ENCODE data around the gene SLC6A1. TPM values are rescaled to one million over a fixed set of nuclear protein-coding genes. Genes with fewer than 3 reads are reported as not detected.

The SLC6A1 gene
- under 0.01 TPM in 1 of 2 replicates, not detected in the other for total RNA-seq

DNA sequence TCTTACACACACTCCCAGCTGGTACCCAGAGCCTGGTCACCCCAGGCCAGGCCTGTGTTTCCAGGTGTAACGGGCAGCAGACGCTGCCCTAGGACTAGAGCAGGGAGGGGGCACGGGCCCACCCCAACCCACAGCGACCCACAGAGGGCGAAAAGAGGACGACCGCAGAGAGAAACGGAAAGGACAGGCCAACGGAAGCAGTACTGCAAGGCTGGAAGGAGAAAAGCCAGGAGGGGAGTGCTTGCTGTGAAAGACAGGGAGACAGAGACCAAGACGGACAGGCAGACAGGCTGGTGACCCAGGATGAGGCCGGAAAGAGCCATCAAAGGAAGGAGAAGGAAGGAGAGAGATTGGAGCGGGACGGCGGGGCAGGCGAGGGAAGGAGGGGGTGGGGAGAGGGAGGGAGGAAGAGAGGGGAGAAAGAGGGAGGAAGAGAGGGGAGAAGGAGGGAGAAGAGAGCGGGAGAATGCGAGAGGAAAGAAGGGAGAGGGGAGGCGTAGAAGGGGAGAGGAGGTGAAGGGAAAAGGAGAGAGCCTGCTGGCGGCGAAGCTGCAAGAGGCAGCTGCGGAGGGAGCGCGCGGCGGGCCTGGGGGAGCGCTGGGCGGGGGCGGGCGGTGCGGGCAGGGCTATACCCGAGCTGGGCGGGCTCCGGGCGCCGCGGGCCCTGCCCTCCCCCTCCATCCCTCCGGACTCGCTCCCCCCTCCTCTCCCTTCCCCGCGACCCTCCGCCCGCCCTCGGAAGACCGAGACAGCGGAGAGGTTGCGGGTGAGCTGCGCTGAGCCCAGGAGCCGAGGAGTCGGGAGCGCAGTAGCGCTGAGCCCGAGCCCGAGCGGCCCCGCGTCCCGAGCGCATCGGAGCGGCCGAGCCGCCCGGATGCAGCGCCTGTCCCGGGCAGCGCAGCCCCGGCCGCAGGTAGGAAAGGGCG, at the start of gene SLC6A1:
SLC6A1 (plus strand) TSS at position 732 of the 926 bp plus-strand sequence. CDS start 24,464 bp downstream, outside the sequence.
- DNase-seq (ENCODE audit: low read depth in 2 of 2), result no peak

DNA sequence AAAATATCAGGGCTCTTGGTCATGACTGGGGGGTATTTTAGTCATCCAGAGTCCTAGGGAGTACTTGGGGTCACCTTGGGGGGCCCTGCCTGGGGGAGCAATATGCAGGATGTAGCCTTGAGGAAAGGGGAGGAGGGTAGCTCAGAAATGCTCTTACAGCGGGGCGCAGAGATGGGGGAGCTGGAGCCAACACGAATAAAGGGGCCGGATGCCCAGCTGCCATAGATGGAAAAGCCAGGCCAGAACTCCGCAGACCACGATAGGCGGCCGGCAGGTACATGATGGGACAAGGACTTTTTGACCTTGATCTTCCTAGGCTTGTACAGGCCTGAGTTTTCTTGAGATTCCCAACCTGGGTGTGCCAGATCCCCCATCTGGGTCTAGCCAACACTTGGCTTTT, 47.7 kb upstream of the SLC6A1 start:
- DNase-seq (ENCODE audit: low read depth in 2 of 2), result no peak

DNA sequence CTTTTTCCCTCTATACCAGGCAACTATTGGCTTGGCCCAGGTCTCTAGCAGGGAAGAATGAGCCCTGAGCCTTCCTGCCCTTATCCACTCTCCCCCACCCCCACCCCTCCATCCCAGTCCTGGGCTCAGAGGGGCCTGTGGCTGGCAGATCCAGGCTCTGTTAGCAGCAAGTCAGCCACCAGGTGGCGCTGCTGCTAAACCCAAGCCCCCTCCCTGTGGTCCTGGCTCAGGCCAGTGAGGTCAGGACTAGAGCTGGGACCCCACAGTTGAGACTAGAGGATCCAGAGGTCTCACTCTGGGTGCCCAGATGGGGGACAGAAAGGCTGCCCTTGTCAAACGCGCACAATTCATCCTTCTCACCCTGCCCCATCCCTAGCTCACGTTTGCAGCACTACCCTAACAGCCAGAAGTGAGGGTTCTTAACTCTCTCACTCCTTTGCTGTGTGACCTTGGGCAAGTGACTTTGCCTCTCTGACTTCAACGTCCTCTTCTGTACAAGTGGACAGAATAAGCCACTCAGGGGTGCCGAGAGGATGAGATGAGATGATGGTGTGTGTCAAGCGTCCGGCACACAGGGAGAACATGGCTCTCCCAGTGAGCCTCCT, 46.8 kb upstream of the SLC6A1 start:
- peak; percentile 55 to 72 for DNase-seq (ENCODE audit: low read depth in 2 of 2)

DNA sequence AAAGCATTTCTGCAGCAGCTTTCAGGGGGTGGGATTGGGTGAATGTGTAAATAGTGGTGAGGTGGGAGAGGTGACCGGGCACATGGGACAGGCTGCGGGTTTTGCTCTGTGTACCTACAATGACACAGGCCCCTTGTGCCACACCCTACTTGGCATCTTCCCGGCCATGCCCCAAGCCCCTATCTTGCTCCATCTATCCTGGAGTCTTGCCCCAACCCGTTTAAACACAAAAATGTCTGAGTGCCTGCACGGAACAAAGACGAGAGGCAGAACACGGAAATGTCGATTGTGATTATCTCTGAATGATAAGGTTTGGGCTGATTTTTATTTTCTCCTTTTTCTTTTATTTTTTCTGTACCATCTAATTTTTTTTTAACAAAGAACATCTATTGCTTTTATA, 46.0 kb upstream of the SLC6A1 start:
- DNase-seq (ENCODE audit: low read depth in 2 of 2), result no peak

DNA sequence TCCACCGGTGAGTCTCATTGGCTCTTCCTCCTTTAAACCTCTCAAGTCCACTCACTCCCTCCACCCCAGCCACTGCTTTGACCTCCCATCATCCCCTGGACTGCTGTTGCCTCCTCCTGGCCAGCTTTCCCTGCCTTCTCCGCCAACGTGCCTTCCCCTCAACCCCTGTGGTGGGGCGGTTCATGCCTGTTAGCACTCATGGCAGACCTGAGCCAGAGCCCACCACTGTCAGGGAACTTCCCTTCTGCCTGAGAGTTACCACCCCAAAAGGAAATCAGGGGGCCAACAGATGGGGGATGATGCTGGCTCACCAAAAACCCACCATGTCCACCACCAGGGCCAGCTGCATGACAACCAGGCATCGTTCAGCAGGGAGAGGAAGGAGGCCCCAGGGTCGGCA, 44.2 kb upstream of the SLC6A1 start:
- DNase-seq (ENCODE audit: low read depth in 2 of 2), result no peak

DNA sequence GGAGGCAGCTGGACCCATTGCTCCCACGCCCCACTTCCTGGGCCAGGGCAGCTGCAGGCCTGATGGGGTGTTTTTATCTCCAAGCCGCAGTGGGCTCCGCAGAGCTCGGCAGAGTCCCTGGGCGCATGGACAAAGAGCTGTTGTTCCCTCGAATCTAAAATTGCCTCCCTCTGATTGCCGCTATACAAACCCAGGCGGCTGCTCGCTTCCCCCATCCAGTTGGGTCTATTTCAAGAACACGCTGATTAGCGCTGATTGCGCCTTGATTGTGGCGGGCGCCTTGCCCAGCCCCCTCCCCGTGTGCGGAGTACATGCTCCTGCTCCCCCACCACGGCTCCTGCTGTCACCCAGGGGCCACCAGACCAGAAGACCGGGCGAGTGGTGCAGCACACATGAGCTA, 43.4 kb upstream of the SLC6A1 start:
- DNase-seq (ENCODE audit: low read depth in 2 of 2), result no peak

DNA sequence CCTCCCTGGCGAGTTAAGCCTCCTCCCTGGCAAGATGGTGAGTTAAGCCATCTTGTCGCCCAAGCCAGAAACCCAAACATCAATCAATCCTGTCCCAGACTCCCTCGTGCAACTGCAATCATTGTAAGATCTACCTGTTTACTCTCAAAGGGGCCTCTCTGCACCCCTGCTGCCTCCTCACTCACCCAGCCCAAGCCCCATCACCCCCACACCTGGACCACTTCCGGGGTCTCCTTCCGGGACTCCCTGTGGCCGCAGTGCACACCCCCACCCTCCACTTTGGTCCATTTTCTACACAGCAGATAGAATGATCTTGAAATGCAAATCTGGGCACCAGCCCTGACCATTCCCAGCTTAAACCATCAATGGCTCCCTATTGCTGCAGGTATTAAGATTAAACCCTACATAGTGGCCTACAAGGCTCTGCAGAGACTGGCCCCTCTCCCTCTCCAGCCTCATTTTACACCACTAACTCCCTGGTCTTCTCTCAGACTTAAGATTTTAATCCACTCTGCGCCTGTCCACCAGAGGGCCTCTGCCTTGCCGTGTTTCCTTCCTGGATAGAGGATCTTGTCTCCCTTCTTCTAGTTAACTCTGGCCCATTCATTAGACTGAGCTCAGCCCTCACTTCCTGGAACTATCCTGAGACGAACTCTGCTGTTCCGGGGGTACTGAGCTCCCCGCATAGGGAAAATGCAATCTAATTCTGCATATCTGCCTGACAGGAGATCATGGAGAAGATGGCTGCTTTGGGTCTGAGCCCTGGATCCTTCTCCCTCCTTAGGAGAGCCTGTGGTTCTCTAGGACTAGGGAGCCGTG, 41.9 kb upstream of the SLC6A1 start:
- peak; percentile 20 to 53 for DNase-seq (ENCODE audit: low read depth in 2 of 2)

DNA sequence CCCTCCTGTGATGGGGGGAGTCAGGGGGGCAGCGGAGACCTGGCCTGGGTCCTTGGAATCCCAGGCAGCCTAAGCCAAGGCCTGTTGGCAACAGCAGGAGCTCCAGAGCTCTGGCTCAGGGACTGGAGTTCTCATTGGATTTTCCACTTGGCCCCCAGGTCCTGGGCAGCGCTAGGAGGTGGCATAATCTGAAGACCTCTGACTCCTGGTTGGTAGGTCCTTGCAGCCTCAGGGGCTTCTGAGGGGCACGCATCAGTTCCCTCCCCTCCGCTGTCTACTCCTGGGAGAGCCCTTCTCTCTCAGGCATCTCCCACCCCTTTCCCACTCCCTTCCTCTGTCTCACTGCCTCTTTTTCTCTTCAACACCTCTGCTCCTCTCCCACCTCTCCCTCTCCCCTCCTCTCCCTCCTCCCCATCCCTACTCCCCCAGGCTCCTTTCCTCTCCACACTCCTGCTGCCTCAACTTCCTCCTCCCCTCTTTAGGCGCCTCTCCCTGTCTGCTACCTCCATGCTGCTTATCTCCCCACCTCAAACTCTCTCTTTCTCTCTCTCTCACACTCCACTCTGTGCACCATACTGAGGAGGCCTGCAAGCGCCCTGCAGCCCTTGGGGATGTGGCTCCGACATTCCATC, 41.1 kb upstream of the SLC6A1 start:
- no peak for DNase-seq (ENCODE audit: low read depth in 2 of 2)

DNA sequence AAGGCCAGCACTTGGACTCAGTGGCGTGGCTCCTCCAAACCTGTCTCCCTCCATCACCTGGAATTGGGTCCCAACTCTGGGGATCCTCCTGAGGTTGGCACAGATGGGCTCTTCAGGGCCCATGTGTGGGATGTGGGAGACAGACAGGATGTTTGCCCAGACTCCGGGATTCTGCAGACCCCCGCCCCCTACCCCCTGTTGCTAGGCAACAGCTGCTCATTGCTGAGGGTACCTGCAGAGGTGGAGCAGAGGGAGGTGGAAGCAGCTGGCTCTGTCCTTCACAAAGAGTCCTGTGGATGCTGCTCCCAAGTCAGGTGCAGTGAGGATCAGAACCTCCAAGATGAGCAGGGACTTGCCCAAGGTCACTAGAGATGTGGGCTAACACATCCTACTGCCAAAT, 40.0 kb upstream of the SLC6A1 start:
- no peak for DNase-seq (ENCODE audit: low read depth in 2 of 2)

DNA sequence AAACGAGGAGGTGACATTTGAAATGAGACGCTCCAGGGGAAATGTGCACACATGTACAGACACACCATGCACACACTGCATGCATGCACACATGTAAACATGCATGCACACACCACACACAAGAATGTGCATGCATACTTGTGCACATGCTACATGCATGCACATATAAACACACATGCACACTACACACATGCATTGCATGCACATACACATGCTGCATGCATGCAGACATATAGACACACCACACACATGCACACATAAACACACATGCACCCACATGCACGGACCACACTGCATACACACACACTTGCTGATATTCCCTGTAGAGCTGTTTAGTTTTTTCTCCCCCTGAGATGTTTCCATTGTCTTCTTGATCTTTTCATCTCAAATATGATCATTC, 37.8 kb upstream of the SLC6A1 start:
- no peak for DNase-seq (ENCODE audit: low read depth in 2 of 2)

DNA sequence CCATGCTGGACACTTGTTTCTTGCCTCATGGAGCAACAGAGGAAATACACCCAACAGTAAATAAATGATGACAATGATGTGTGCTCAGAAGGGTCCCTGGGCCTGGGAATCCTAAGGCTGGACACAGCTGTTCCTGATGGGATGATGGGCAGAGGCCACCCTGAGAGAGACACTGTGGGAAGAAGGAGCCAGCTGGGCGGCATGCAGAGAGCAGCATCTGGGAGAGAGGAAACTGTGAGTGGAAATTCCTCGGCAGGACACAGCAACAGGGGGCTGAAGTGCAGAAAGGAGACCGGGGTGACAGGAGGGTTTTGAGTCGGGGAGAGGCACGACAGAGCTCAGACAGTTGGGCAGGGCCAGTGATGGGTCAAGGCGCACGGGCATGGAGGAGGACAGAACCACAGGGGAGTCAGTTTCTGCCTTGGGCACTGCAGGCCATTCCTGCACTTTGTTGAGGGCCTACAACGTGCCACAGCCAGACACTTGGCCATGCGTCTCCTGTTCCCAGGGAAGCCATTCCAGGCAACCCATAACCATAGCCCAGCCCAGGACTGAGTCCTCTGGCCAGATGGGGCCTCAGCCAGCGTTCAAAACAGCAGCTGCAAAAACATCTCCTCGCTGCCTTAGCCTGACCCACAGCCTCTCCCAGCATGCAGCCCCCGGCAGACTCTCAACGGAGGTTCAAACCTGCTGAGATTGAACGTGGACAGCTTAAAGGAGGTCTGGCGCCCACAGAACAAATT, 36.7 kb upstream of the SLC6A1 start:
- no peak for DNase-seq (ENCODE audit: low read depth in 2 of 2)

DNA sequence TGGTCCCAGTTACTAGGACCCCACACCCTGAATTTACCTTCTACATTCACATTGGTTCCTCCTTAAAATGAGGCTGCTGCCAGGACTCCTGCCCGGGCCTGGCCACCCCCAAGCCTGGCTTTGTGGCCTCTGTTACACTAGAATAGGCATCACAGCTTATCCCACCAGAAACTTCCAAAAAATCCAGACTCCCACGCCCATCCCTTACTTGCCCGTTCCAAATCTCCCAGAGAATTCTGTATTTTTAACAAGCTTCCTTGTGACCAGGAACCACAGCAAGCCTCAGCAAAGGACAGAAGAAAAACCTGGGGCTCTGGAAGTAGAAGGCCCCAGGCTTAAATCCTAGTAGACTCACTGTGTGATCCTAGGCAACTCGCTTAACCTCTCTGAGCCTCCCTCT, 36.0 kb upstream of the SLC6A1 start:
- no peak for DNase-seq (ENCODE audit: low read depth in 2 of 2)

DNA sequence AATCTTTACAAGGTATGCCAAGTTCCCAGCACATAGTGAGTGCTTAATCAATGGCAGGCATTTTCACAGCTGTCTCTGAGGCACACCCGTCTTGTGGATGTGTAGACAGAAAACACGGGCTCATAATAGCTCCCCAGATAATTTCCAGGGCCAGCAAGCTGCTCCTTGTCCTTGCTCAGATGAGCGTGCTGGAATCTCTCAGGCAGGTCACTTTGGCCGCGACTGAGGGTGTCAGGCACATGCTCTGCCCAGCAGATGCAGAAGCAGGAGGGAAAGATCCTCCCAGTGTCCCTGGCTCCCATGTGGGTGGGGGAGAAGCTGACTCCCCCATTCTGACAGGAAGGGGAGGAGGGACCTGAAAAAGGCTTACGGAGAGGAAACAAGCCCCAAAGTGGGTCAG, 35.6 kb upstream of the SLC6A1 start:
- no peak for DNase-seq (ENCODE audit: low read depth in 2 of 2)

DNA sequence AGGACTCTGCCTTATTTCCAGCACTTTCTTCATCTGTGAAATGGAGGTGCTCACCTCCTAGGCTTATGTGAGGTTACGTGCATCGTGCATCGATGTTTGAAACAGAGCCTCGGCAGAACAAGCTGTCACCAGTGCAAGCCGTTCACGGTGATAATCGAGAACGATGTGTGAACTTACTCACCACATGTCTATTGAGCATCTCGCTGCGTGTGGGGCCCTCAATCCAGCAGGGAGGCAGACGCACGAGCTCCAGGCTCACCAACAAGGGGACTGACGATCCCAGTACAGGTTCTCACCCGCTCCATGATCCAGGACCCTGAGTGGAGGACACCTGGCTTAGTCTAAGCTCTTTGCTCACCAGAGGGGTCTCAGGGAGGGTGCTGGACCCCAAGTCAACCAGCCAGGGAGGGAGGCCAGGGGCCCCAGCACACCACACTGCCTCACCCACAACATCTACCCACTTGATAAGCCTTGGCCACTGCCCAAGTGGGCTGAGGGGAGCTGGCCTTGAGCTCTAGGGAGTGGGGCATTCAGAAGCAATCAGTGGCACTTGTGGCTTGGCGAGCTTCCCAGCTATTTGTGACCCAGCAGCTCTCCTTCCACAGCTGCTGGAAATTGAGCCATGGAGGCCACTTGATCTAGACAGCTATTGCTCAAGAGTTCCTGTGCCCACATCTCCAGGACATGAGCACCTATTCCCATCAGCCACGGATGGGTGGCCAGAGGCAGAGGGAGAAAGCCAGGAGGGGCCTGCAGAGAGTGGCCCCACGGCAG, 34.4 kb upstream of the SLC6A1 start:
- DNase-seq (ENCODE audit: low read depth in 2 of 2), result no peak

DNA sequence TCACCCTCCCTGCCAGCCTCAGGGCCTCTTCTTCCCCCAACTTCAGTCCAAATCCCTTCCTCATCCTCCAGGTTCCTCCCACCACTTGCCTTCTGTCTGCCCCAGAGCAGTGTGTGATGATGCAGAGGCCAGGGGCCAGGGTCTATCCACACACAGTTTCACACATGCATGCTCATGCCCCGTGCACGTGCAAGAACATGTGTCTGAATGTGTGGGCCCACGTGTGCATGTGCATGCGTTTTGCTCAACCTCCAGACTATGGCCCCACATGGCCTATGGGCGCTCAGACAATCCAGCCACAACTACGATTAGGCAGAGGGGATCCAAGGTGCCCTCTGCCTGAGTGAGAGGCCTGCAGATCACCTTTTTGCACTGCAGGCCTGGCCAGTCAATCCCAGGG, 32.3 kb upstream of the SLC6A1 start:
- DNase-seq (ENCODE audit: low read depth in 2 of 2), result no peak

DNA sequence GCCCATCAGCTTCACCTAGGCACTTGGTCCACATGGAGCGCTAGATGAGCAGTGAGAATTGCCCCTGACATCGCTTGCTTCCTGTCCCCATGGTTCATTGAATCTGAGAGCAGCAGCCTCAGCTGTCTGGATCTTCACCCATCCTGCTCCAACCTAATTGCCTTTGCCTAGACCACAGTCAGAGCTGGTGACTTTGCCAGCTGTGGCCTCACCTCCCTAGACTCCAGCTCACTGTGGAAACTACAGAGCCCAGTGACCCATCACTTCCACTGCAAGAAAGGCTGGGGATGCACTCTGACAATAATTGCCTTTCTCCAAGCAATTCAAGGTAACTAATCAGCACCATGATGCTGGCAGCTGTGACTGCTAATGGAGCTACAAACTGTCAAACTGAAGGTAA, 30.6 kb upstream of the SLC6A1 start:
- no peak for DNase-seq (ENCODE audit: low read depth in 2 of 2)

DNA sequence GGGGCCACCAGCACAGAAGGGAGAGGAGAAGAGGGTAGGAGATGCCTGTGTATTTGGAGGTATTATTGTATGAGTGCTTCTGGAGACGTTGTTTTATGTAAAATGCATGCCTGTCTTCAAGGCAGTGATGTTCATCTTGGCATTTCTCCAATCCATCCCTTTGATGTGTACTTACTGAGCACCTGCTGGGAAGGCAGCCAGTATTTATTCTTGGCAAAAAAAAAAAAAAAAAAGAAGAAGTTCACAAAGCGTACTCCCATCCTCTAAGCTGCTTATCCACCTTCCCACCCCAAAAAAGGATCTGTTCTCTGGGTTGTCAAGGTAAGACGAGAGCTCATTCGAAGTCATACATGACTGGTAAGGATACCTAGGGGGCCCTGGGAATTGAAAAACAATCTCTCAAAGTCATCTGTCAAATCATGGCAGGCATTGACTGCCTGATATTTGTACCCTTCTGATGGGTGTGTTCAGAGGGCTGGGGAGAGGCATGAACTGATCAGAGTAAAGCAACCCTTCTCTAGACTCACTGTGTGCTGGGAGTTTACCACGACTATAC, 30.0 kb upstream of the SLC6A1 start:
- no peak for DNase-seq (ENCODE audit: low read depth in 2 of 2)

DNA sequence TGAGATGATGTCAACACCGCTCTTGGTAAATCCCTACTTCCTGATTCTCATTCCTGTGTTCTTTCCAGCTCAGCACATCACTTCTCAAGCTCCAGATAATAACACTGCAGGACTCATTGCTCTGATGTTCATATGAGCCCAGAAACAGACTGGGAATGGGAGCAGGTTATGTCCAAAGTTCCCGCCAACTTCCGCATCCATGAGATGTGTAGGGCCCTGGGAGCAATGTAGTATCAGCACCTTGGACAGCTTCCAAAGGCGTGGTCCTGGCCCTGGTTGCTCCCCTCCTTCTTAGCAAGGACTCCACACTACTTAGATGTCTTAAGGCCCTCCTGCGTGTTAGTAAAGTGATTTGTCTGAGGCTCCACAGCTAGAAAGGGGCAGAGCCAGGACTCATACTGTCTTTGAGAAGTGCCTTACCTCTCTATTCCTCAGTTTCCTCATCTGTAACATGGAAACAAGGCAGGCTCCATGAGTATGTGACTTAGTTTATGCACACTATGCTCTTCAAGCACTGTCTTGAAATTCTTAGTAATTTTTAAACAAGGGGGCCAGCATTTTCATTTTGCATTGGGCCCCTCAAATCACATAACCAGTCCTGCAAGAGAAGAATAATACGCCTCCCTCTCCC, 27.9 kb upstream of the SLC6A1 start:
- DNase-seq (ENCODE audit: low read depth in 2 of 2), result peak; percentile 11 to 40

DNA sequence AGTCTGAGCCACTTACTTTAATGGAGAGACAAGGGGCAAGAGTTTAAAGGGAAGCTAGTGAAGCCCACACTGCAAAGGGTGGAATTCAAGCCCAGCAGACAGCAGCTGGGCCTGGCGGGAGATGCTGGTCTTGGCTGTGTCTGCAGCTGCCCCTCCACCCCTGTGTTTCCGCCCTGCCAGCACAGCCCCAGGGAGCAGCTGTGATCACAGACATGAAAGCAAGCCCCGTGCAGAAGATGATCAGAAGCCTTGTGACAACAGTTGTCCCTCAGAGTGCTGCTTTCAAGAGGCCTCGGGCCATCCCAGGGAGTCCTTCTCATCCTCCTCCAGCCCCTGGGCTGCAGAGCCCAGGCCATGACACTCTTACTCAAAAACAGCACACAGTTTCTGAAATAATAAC, 24.1 kb upstream of the SLC6A1 start:
- DNase-seq (ENCODE audit: low read depth in 2 of 2), result no peak

All from lung microvascular endothelial cell (primary cell).